ENCODE results near the gene SCLY. TPM values are rescaled to one million over a fixed set of nuclear protein-coding genes. Genes with fewer than 3 reads are reported as not detected.

Gene SCLY
- total RNA-seq (2016; rRNA removed; fragmentation: Illumina TruSeq; extraction: Trizol) (31.6 and 38.6 TPM in 2 replicates), polyA plus RNA-seq (2011; rRNA removed) (27.9 and 29.8 TPM in 2 replicates), polyA minus RNA-seq (2011; rRNA and poly(A)+ RNA removed; ENCODE audit: low replicate concordance) (43.6 and 66.5 TPM in 2 replicates), Bru-seq, nascent RNA (percentile 78 among the genes with signal in this experiment), BruChase-seq, experiment 1, labeled RNA remaining after a 6-hour chase (percentile 69 among the genes with signal in this experiment), BruChase-seq, experiment 2, labeled RNA remaining after a 2-hour chase (percentile 85 among the genes with signal in this experiment)
- 12.3 and 14.5 TPM in 2 replicates for total RNA-seq (2016; cell fraction: cytosol; rRNA removed; fragmentation: Illumina TruSeq; extraction: Trizol; ENCODE audit: low read depth)
- total RNA-seq (2016; cell fraction: insoluble cytoplasmic fraction; rRNA removed; fragmentation: Illumina TruSeq; extraction: Trizol): 30.5 and 37.5 TPM in 2 replicates
- 23.6 and 24.7 TPM in 2 replicates for total RNA-seq (2016; cell fraction: membrane; rRNA removed; fragmentation: Illumina TruSeq; extraction: Trizol)
- 29.1 and 39.0 TPM in 2 replicates for total RNA-seq (2016; cell fraction: nucleus; rRNA removed; fragmentation: Illumina TruSeq; extraction: Trizol)
- 17.1 and 23.0 TPM in 2 replicates for polyA plus RNA-seq (2011; cell fraction: cytosol; rRNA removed)
- 64.3 and 65.1 TPM in 2 replicates for polyA plus RNA-seq (2011; cell fraction: nucleus; rRNA removed)
- 22.1 and 29.8 TPM in 2 replicates for polyA plus RNA-seq (2012)
- polyA plus RNA-seq (2016; cell fraction: cytosol; fragmentation: Illumina TruSeq; extraction: Trizol; ENCODE audit: low read depth): 13.7 and 14.3 TPM in 2 replicates
- 25.9 and 34.7 TPM in 2 replicates for polyA plus RNA-seq (2016; cell fraction: insoluble cytoplasmic fraction; fragmentation: Illumina TruSeq; extraction: Trizol; ENCODE audit: low read depth)
- polyA plus RNA-seq (2016; cell fraction: membrane; fragmentation: Illumina TruSeq; extraction: Trizol; ENCODE audit: low read depth): 18.7 and 19.5 TPM in 2 replicates
- 41.1 and 45.5 TPM in 2 replicates for polyA plus RNA-seq (2016; cell fraction: nucleus; fragmentation: Illumina TruSeq; extraction: Trizol; ENCODE audit: insufficient read depth, low read depth)
- polyA minus RNA-seq (2011; cell fraction: cytosol; rRNA and poly(A)+ RNA removed): 13.8 and 14.8 TPM in 2 replicates
- polyA minus RNA-seq (2011; cell fraction: nucleus; rRNA and poly(A)+ RNA removed): 50.2 and 65.3 TPM in 2 replicates
- long read RNA-seq, experiment 1, transcript SCLY-201 (12 exons, 2,562 nt): major isoform, 7 of 26 reads
- long read RNA-seq, experiment 1, partial matches to known transcripts: 4 of 26 reads
- long read RNA-seq, experiment 1, other reads (novel, unspliced or antisense): 10 of 26 reads
- long read RNA-seq, experiment 2, transcript SCLY-202 (8 exons, 1,774 nt): minor isoform, 7 of 107 reads
- long read RNA-seq, experiment 2, transcript SCLY-201 (12 exons, 2,562 nt): major isoform, 37 of 107 reads
- long read RNA-seq, experiment 2, partial matches to known transcripts: 42 of 107 reads
- long read RNA-seq, experiment 2, other reads (novel, unspliced or antisense): 19 of 107 reads

GRCh38 chr2:238060542-238061314 is at the start of gene SCLY:
SCLY (plus strand) TSS chr2:238061001; CDS start chr2:238061055, 54 bp downstream.
- FAIRE-seq (peak; percentile 32), DNase-seq (ENCODE audit: low spot score) (peak; percentile 97), ATAC-seq (peak; percentile 96)
- no peaks in the 10 kb centered on the region for H3K9me3 ChIP-seq (ENCODE audit: low read length)
- in situ Hi-C loops (cut with HindIII; ENCODE audit: extremely low pct_ligation_motif_present, low pct_unique_long_range_greater_than_20kb) (loop anchor here (5.0 kb wide), 1 partner anchor 93 kb away; the partner anchor contains the start of gene UBE2F), intact Hi-C loops (cut with micrococcal nuclease; ENCODE audit: unreplicated experiment) (loop anchor here (2.0 to 10.0 kb wide), 4 partner anchors 46 to 384 kb away; partner anchors contain the start of genes PER2 and UBE2F)
- peak within 1 kb of the TSS; percentile 97 for H3K4me2 ChIP-seq (ENCODE audit: low read depth, low read length)
- peak within 1 kb of the TSS; percentile 95 for H3K9ac ChIP-seq (ENCODE audit: insufficient read depth, low read depth, low read length)
- H3K79me2 ChIP-seq (ENCODE audit: insufficient read depth, low read length): peaks cover 30% of the 10 kb centered on the region
- under 1% methylated on average over 32 of the region's 98 CpGs for WGBS (ENCODE audit: low lambda C conversion rate)
- POLR2A ChIA-PET: interaction anchor here (0.6 to 2.9 kb wide), 34 partner anchors 8 to 202 kb away, joined by 3 to 27 read pairs (median 5); no protein-coding TSS in a partner anchor
- CTCF ChIA-PET (ENCODE audit: low intra/inter-chr PET ratio, low total read pairs): no interaction called here
- peaks cover 0 to 6% of the 10 kb centered on the region in 2 experiments; a peak in 2 of 5 replicates for H3K36me3 ChIP-seq (replicated peaks in 1 of 2; ENCODE audit: control insufficient read depth in 1 of 2, insufficient read depth in 2 of 2, low read length in 2 of 2)
- peaks cover 59% of the 10 kb centered on the region for H3K4me1 ChIP-seq (ENCODE audit: insufficient read depth, low read length)
- H3K27me3 ChIP-seq (ENCODE audit: control insufficient read depth in 1 of 2, insufficient read depth in 2 of 2, low read length in 2 of 2): no peaks in the 10 kb centered on the region; a peak in 1 of 5 replicates
- BruUV-seq (replicated peaks): no TSS peak
- H3K27ac ChIP-seq (ENCODE audit: extremely low read length, insufficient read depth, low read length): peak within 1 kb of the TSS; percentile 91
- H3K4me3 ChIP-seq (replicated peaks in 1 of 3; ENCODE audit: insufficient read depth in 1 of 3, low read depth in 2 of 3, low read length in 3 of 3): peak within 1 kb of the TSS; percentile 97 to 99 (median 98)
- peak within 1 kb of the TSS; percentile 56 for H2AFZ ChIP-seq (ENCODE audit: low read length)
- no peaks in the 10 kb centered on the region for H4K20me1 ChIP-seq (ENCODE audit: insufficient read depth, low read length)
- no peak; the same call in 1 of the 2 replicates for TF ChIP-seq TP53 (CRISPR knock-in tag; conservative IDR thresholded peaks at IDR 0.05)
- peak; percentile 73; the same call in 1 of the 2 replicates for TF ChIP-seq ZSCAN22 (CRISPR knock-in tag; IDR thresholded peaks at IDR 0.05)
- TF ChIP-seq KAT8 (CRISPR knock-in tag; IDR thresholded peaks at IDR 0.05): peak; percentile 97
- TF ChIP-seq RAD51 (IDR thresholded peaks at IDR 0.05; ENCODE audit: borderline replicate concordance): peak; percentile 78
- peak; percentile 74; the same call in 1 of the 2 replicates for TF ChIP-seq AFF4 (CRISPR knock-in tag; IDR thresholded peaks at IDR 0.05)
- TF ChIP-seq SMARCE1 (IDR thresholded peaks at IDR 0.05; ENCODE audit: borderline replicate concordance): no peak
- no peak for TF ChIP-seq ZFP36L2 (CRISPR knock-in tag; IDR thresholded peaks at IDR 0.05)
- TF ChIP-seq IRF9 (CRISPR knock-in tag; IDR thresholded peaks at IDR 0.05; ENCODE audit: borderline replicate concordance): peak; percentile 73; the same call in 1 of the 2 replicates
- TF ChIP-seq ATF4 (CRISPR knock-in tag; IDR thresholded peaks at IDR 0.05): peak in 1 of 2 experiments; percentile 78; a peak in 2 of 4 replicates
- TF ChIP-seq RBM39 (IDR thresholded peaks at IDR 0.05; ENCODE audit: low read depth, low read length, poor library complexity, severe bottlenecking): peak; percentile 98
